Skin epidermis (tissue), 12 donors: ENCODE measurements around the gene DNASE1L3.
A peak's percentile ranks its signal among the peaks of the same experiment; 100 is the strongest.

ENCODE experiments used
- H3K27ac ChIP-seq, 21 experiments: fragments of 200-600 bp; sonication (generic) in 11 of 21; one replicate each; pipeline ENCODE4 v1.5.0; 2020; ENCODE audit warnings: mild to moderate bottlenecking in 3 of 21, inconsistent platforms in 2 of 21, moderate library complexity in 2 of 21
- H3K4me3 ChIP-seq, 7 experiments: fragments of 200-600 bp; sonication (generic) in 2 of 7; one replicate each; pipeline ENCODE4 v1.5.0; 2020; ENCODE audit warnings: inconsistent platforms in 2 of 7, mild to moderate bottlenecking in 2 of 7, moderate library complexity in 1 of 7

Gene DNASE1L3

GRCh38 chr3:58183891-58184290, 26.9 kb downstream of the DNASE1L3 start:
- H3K27ac ChIP-seq, result no peak overlapping the region

DNA sequence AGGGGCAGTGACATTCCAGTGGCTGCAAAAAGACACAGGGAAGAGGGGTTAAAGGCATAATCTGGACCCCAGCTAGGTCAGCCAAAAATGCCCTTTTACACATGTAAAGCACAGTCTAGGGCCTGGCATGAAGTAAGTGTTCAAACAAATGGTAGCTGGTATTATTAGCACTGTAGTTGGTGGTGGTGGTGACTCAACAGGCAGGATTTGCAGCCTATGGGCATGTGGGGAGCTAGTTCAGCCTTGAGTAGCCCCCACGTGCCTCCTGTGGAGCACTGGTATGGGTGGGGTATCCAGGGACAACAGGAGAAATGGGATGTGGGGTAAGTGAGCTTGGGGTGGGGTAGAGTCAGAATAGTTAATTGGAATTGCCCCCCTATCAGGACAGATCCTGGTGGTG, 27.6 kb downstream of the DNASE1L3 start:
- no peak overlapping the region for H3K27ac ChIP-seq
- no peak overlapping the region for H3K4me3 ChIP-seq

More at GRCh38 chr3:58183891-58184290, 26.9 kb downstream of the DNASE1L3 start:
- H3K4me3 ChIP-seq, result no peak overlapping the region

- no peak overlapping the region for H3K4me3 ChIP-seq
- no peak overlapping the region for H3K27ac ChIP-seq
These were observed 29.7 kb downstream of the DNASE1L3 start for GRCh38 chr3:58180940-58181587.

DNA sequence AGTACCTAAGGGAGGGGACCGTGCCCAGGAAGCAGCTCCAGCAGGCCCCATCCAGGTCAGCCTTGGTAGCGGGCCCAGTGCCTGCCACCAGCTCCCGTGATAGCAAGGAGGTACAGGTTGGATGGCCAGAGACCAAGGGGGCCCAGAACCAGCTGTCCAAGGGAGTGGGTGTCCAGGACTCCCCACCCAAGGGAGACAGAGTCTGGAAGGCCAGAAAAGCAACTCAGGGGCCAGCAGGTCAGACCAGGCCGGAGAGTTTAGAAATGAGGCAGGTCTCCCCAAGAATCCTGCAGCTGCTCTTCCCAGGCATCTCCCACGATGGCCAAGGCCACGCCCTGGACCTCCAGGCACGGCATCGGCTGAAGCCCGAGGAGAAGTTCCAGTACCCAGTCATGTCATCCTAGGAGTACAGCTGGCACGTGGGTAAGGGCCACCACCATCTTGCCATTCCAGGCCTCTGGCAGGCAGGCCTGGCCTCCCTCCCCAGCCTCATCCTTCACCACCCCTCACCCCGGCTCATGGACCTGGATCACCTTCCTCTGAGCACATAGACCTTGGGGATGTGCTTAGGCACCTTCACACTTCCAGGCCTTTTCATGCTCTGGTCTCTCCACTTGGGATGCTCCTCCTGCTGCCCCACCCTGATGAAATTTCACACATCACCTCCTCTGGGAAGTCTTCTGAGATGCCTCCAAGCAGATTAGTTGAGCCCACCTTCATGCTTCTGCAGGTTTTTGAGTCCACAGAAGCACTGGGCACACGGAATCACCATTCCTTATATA, 30.5 kb downstream of the DNASE1L3 start:
- Histone ChIP-seq H3K4me3 (no peak overlapping the region), H3K27ac (no peak overlapping the region)

- Histone ChIP-seq H3K27ac (no peak overlapping the region), H3K4me3 (no peak overlapping the region)
These were observed 31.3 kb downstream of the DNASE1L3 start for GRCh38 chr3:58179235-58180098.

- no peak overlapping the region for H3K4me3 ChIP-seq
- no peak overlapping the region for H3K27ac ChIP-seq
These were observed 32.1 kb downstream of the DNASE1L3 start for GRCh38 chr3:58178528-58179234.

GRCh38 chr3:58177747-58178527, 32.8 kb downstream of the DNASE1L3 start:
- Histone ChIP-seq H3K27ac (peak overlapping the region in 4 of 21 experiments; percentile 14 to 58 (median 36)), H3K4me3 (peak overlapping the region; percentile 15 to 38 (median 26))

DNA sequence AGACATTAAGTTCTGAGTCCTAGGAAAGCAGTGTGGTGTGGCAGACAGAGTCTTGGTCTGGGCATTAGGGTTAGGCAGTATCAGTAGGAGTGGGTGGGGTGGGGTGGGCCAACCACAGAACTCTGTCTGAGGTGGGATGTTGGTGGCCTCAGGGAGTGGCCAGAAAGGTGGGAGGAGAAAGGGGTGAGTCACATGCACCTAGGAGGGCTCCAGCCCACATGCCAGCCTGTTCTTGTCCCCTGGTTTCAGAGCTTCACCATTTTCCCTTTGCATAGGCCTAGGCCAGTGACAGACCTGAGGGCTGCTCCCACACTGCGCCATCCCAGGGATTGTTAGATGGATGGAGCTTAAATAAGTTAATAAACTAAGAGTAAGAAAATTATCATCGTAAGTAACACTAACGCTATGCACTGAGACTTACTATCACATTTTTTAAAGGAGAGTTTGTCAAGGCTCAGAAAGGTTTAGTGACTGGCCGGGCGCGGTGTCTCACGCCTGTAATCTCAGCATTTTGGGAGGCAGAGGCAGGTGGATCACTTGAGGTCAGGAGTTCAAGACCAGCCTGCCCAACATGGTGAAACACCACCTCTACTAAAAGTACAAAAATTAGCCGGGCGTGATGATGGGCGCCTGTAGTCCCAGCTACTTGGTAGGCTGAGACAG, 33.8 kb downstream of the DNASE1L3 start:
- no peak overlapping the region for H3K27ac ChIP-seq
- no peak overlapping the region for H3K4me3 ChIP-seq

DNA sequence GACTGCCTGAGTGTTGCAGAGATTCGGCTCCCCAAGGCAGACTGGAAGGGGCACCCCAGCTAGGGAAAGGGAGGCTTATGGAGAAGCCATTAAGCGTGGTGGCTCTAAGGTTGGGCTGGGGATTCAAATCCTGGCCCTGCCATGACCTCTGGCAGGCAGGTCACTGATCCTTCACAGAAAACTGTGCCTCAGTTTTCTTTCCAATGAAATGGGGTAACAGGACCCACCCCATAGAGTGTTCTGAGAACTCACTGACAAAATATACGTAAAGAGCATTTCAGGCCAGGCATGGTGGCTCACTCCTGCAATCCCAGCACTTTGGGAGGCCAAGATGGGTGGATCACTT, 34.6 kb downstream of the DNASE1L3 start:
- no peak overlapping the region for H3K4me3 ChIP-seq
- peak overlapping the region in 1 of 21 experiments; percentile 12 for H3K27ac ChIP-seq

DNA sequence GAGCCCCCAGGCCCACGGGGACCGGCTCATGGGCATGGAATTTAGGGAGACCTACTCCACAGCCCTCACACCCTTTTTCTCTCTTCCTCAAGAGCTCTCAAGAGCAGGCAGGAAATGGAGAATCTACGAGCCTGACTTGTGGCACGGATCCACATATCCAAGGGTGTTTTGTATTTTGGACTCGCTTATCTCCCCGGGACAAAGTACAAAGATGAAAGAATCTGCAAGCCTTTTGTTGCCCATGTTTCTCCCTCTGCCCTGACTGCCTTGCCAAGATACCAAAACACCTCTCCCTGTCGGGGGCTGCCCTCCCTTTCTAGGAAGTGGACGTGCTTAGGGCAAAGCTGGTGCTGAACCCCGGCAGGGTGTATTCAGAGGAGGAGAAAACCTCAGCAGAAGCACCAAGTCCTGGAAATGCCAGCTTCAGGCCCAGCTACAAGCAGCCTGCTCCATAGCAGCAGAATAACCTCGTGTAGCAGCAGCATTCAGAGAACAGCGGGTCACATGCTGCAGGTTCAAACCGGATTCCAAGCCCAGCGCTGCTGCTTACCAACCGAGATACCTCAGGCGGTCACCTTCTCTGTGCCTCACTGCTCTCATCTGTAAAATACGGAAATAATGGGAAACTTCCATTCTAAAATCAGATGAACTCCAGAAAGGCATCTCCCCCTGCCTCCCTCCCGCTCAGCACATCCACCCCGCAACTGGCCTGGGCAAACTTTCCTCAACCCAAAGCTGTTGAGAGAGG, 35.2 kb downstream of the DNASE1L3 start:
- Histone ChIP-seq H3K4me3 (no peak overlapping the region), H3K27ac (peak overlapping the region in 4 of 21 experiments; percentile 12 to 61 (median 46))

DNA sequence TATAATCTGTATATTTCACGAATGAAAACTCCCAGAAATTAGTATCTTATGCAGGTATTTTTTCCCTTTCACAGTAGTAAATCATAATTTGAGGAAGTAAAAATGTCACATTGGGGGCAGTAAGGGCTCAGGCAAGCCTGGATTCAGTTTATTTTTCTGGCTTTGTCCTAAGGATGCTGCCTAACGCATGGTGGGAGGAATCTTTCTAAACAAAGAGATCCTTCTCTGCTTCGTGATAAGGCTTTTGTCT, 35.7 kb downstream of the DNASE1L3 start:
- Histone ChIP-seq H3K27ac (peak overlapping the region in 5 of 21 experiments; percentile 12 to 61 (median 35)), H3K4me3 (no peak overlapping the region)

DNA sequence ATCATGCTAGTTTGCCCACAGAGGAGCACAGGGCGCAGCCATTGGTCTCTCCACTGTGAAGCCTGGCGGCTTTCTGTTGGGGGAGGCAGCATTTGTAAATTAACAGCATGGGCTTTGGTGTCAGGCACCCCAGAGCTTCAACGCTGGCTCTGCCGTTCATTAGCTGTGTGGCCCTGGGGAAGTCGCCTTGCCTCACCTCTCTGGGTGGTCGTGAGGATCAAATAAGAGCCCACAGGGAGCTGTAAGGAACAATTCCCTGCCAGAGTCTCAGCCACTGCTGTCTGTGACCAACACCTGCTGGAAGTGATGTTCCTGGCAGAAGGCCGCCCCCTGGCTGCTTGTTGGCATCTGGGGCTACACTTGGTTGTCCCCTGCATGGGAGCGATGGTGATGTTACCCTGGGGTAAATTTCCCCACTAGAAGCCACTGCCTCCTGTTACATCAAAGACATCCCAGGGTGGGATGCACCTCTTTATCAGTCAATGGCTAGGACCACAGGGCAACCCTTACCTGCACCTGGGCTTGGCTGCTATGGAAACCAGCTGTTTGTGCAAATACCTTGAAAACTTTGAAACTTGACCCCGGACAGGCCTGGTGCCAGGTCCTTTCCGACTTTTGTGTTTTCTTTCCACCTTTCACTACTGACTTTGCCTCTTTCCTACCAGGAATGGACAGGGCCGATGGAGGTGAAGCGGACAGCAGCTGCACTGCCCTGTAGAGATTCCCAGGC, 36.9 kb downstream of the DNASE1L3 start:
- H3K4me3 ChIP-seq, result no peak overlapping the region
- peak overlapping the region in 2 of 21 experiments; percentile 14 to 19 for H3K27ac ChIP-seq

DNA sequence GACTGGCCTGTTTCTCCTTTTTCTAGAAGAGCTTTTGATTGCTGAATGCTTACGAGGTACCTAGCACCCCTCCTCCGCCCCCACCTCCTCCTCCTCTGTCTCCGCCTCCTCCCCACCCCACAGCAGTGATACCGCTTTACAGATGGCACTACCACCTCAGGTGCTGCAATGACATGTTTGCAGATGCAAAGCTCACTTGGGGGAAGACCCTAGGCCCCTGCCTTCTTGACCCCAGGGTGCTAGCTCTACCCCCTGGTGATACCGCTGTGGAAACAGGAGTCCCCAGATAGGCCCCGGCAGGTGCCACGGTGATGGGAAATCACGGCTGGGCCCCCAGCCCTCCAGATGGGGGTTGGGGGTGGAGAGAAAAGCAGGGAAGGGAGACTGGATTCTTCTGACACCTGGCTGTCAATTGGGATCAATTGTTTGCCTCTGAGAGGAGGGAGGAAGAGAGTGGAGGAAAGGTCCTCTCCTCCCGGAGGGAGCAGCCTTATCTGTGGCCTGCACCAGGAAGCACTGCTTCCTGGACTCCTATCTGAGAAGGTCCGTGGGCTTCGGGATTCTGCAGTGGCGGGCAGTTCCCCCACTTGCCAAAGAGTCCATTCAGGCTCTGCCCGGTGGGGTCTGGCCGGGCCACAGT, 37.6 kb downstream of the DNASE1L3 start:
- Histone ChIP-seq H3K27ac (peak overlapping the region in 2 of 21 experiments; percentile 14 to 19), H3K4me3 (no peak overlapping the region)

- Histone ChIP-seq H3K4me3 (no peak overlapping the region), H3K27ac (no peak overlapping the region)
These were observed 39.6 kb downstream of the DNASE1L3 start for GRCh38 chr3:58171126-58171525.

GRCh38 chr3:58170376-58170775, 40.4 kb downstream of the DNASE1L3 start:
- Histone ChIP-seq H3K27ac (no peak overlapping the region), H3K4me3 (no peak overlapping the region)

GRCh38 chr3:58169371-58169770, 41.4 kb downstream of the DNASE1L3 start:
- Histone ChIP-seq H3K27ac (no peak overlapping the region), H3K4me3 (no peak overlapping the region)

GRCh38 chr3:58168498-58168897, 42.3 kb downstream of the DNASE1L3 start:
- Histone ChIP-seq H3K27ac (peak overlapping the region in 1 of 21 experiments; percentile 41), H3K4me3 (no peak overlapping the region)
